H9 (cell line): Measurements from ENCODE around the gene EGFR. TPM values are rescaled to one million over a fixed set of nuclear protein-coding genes. Genes with fewer than 3 reads are reported as not detected.

ENCODE experiments used
- DNase-seq: peaks from one replicate; pipeline ENCODE4 v3.0.0-alpha.2; 2017
- H2AFZ ChIP-seq: one replicate; pipeline ENCODE4 v1.6.1; 2013; ENCODE audit warnings: mild to moderate bottlenecking, low read length, control low read depth, moderate library complexity
- H2AK5ac ChIP-seq: 2 replicates; pipeline ENCODE4 v1.6.1; 2013; ENCODE audit warnings: low read length, control low read depth, mixed read lengths; ENCODE audit not compliant: insufficient read length
- H2BK120ac ChIP-seq: one replicate; pipeline ENCODE4 v1.6.1; 2013; ENCODE audit warnings: low read depth, mild to moderate bottlenecking, low read length, control low read depth, inconsistent platforms; ENCODE audit not compliant: poor library complexity, severe bottlenecking
- H2BK12ac ChIP-seq: 2 replicates; pipeline ENCODE4 v1.6.1; 2013; ENCODE audit warnings: low read length, control low read depth, mixed read lengths, low read depth; ENCODE audit not compliant: insufficient read length
- H2BK15ac ChIP-seq: 2 replicates; pipeline ENCODE4 v1.6.1; 2013; ENCODE audit warnings: low read depth, low read length, control low read depth
- H2BK20ac ChIP-seq: one replicate; pipeline ENCODE4 v1.6.1; 2013; ENCODE audit warnings: low read depth, mild to moderate bottlenecking, low read length, control low read depth, inconsistent platforms; ENCODE audit not compliant: poor library complexity, severe bottlenecking
- H2BK5ac ChIP-seq: 2 replicates; pipeline ENCODE4 v1.6.1; 2013; ENCODE audit warnings: low read length, control low read depth, mixed read lengths; ENCODE audit not compliant: insufficient read length
- H3K14ac ChIP-seq: 2 replicates; pipeline ENCODE4 v1.6.1; 2013; ENCODE audit warnings: low read length, control low read depth; ENCODE audit not compliant: insufficient read depth
- H3K18ac ChIP-seq: 2 replicates; pipeline ENCODE4 v1.6.1; 2013; ENCODE audit warnings: low read depth, mild to moderate bottlenecking, mixed read lengths, low read length, control low read depth; ENCODE audit not compliant: insufficient read length
- H3K23ac ChIP-seq: 2 replicates; pipeline ENCODE4 v1.6.1; 2013; ENCODE audit warnings: low read length, control low read depth, mixed read lengths, low read depth; ENCODE audit not compliant: insufficient read length
- H3K23me2 ChIP-seq: 2 replicates; pipeline ENCODE4 v1.6.1; 2013; ENCODE audit warnings: low read depth, mild to moderate bottlenecking, mixed read lengths, low read length, control low read depth; ENCODE audit not compliant: insufficient read length, poor library complexity, severe bottlenecking
- H3K27ac ChIP-seq: 2 replicates; pipeline ENCODE4 v1.5.1; 2013; ENCODE audit warnings: low read length, control low read depth, mixed read lengths, low read depth; ENCODE audit not compliant: insufficient read length
- H3K27me3 ChIP-seq: 2 replicates; pipeline ENCODE4 v1.6.1; 2013; ENCODE audit warnings: low read length, control low read depth, inconsistent platforms; ENCODE audit not compliant: insufficient read depth
- H3K4ac ChIP-seq: 2 replicates; pipeline ENCODE4 v1.6.1; 2013; ENCODE audit warnings: low read depth, mild to moderate bottlenecking, control low read depth, inconsistent platforms, low read length, moderate library complexity
- H3K4me1 ChIP-seq: 2 replicates; pipeline ENCODE4 v1.6.1; 2013; ENCODE audit warnings: low read length, control low read depth, inconsistent platforms; ENCODE audit not compliant: insufficient read depth
- H3K4me2 ChIP-seq: 2 replicates; pipeline ENCODE4 v1.6.1; 2013; ENCODE audit warnings: low read length, control low read depth, mixed read lengths; ENCODE audit not compliant: insufficient read length, insufficient read depth
- H3K56ac ChIP-seq: 2 replicates; pipeline ENCODE4 v1.6.1; 2013; ENCODE audit warnings: low read depth, mild to moderate bottlenecking, mixed read lengths, low read length, control low read depth; ENCODE audit not compliant: insufficient read length
- H3K79me1 ChIP-seq: 2 replicates; pipeline ENCODE4 v1.6.1; 2013; ENCODE audit warnings: low read depth, mild to moderate bottlenecking, moderate library complexity, low read length, control low read depth, inconsistent platforms; ENCODE audit not compliant: insufficient read depth, poor library complexity, severe bottlenecking
- H3K79me2 ChIP-seq: 2 replicates; pipeline ENCODE4 v1.6.1; 2013; ENCODE audit warnings: low read length, control low read depth, inconsistent platforms; ENCODE audit not compliant: insufficient read depth
- H3K9ac ChIP-seq: 2 replicates; pipeline ENCODE4 v1.6.1; 2013; ENCODE audit warnings: low read length, control low read depth, mixed read lengths; ENCODE audit not compliant: insufficient read length; ENCODE audit errors: extremely low read depth
- H3K9me3 ChIP-seq: one replicate; pipeline ENCODE4 v1.6.1; 2013; ENCODE audit warnings: low read depth, low read length, inconsistent platforms; ENCODE audit not compliant: control insufficient read depth
- H3T11ph ChIP-seq: one replicate; pipeline ENCODE4 v1.6.1; 2013; ENCODE audit warnings: mild to moderate bottlenecking, low read length, control low read depth, inconsistent platforms
- H4K20me1 ChIP-seq: one replicate; pipeline ENCODE4 v1.6.1; 2013; ENCODE audit not compliant: control insufficient read depth, insufficient read length, insufficient read depth
- H4K5ac ChIP-seq: 2 replicates; pipeline ENCODE4 v1.6.1; 2013; ENCODE audit warnings: low read depth, mild to moderate bottlenecking, mixed read lengths, low read length, control low read depth; ENCODE audit not compliant: insufficient read length
- H4K8ac ChIP-seq: replicated peaks from 2 replicates; pipeline ENCODE4 v1.6.1; 2013; ENCODE audit warnings: low read length, control low read depth, mixed read lengths, low read depth; ENCODE audit not compliant: insufficient read length
- H4K91ac ChIP-seq: 2 replicates; pipeline ENCODE4 v1.6.1; 2013; ENCODE audit warnings: low read depth, mild to moderate bottlenecking, moderate library complexity, mixed read lengths, low read length, control low read depth; ENCODE audit not compliant: insufficient read length
- H3K27ac Mint-ChIP-seq, 3 experiments: 2 replicates in 2 of 3; 3 replicates in 1 of 3; pipeline ENCODE4 v1.8.0; 2020 to 2021; ENCODE audit warnings: mixed read lengths in 3 of 3, mild to moderate bottlenecking in 1 of 3, moderate library complexity in 1 of 3
- H3K27me3 Mint-ChIP-seq: 2 replicates; pipeline ENCODE4 v1.8.0; 2021; ENCODE audit warnings: low read depth, mild to moderate bottlenecking, moderate library complexity, mixed read lengths
- H3K36me3 Mint-ChIP-seq, 3 experiments: 2 replicates in 2 of 3; 3 replicates in 1 of 3; pipeline ENCODE4 v1.8.0; 2020 to 2021; ENCODE audit warnings: low read depth in 3 of 3, mixed read lengths in 3 of 3; ENCODE audit not compliant: insufficient read depth in 1 of 3
- H3K4me1 Mint-ChIP-seq, 2 experiments: 2 replicates each; pipeline ENCODE4 v1.8.0; 2020; ENCODE audit warnings: mixed read lengths in 2 of 2
- H3K4me3 Mint-ChIP-seq, 2 experiments: 2 replicates in 1 of 2; 3 replicates in 1 of 2; pipeline ENCODE4 v1.8.0; 2020 to 2021; ENCODE audit warnings: mild to moderate bottlenecking in 2 of 2, mixed read lengths in 2 of 2, moderate library complexity in 1 of 2
- H3K9me3 Mint-ChIP-seq, 2 experiments: 2 replicates in 1 of 2; 3 replicates in 1 of 2; pipeline ENCODE4 v1.8.0; 2020; ENCODE audit warnings: mild to moderate bottlenecking in 2 of 2, mixed read lengths in 2 of 2, moderate library complexity in 1 of 2
- CTCF ChIP-seq: fragments of 200-600 bp; sonication (generic); conservative IDR thresholded peaks from 3 replicates; pipeline ENCODE4 v1.8.0; 2021; ENCODE audit warnings: antibody characterized with exemption, mild to moderate bottlenecking
- WGBS: extraction: QIAGEN DNeasy Blood & Tissue Kit; methylation state at CpG from one replicate; pipeline ENCODE4 v1.1.7; 2013; ENCODE audit warnings: missing lambda C conversion rate, low lambda C conversion rate, mixed read lengths; ENCODE audit not compliant: insufficient read length; ENCODE audit errors: extremely low coverage; 5-methylcytosine and 5-hydroxymethylcytosine counted together
- total RNA-seq: library from RNA; stranded (reverse); gene quantifications from 2 replicates; pipeline ENCODE4 v1.2.1, GENCODE V29; 2021

Gene EGFR
- total RNA-seq, 1 experiment from 2014 or later: 3.3 TPM

- Histone ChIP-seq H2AK5ac (no peak overlapping the region), H3K27ac (no peak overlapping the region), H3K9ac (no peak overlapping the region), H3T11ph (no peak overlapping the region), H3K4me2 (no peak overlapping the region), H4K8ac (no peak overlapping the region), H4K5ac (no peak overlapping the region), H3K56ac (no peak overlapping the region), H3K23me2 (peaks cover 2% of the 10 kb centered on the region), H2BK12ac (no peak overlapping the region), H3K18ac (no peak overlapping the region), H3K79me1 (no peaks in the 10 kb centered on the region), H4K20me1 (no peaks in the 10 kb centered on the region), H3K4me1 (no peaks in the 10 kb centered on the region), H3K4ac (no peak overlapping the region), H3K9me3 (no peaks in the 10 kb centered on the region), H3K27me3 (no peaks in the 10 kb centered on the region), H4K91ac (no peak overlapping the region), H2BK15ac (no peak overlapping the region), H2BK5ac (no peak overlapping the region), H3K14ac (no peak overlapping the region), H3K23ac (no peak overlapping the region), H3K79me2 (no peaks in the 10 kb centered on the region), H2BK20ac (no peak overlapping the region), H2AFZ (no peak overlapping the region), H2BK120ac (no peak overlapping the region)
- no CpG with 5 or more reads among the region's 1 CpG for WGBS
- DNase-seq: no peak
- Mint-ChIP-seq H3K9me3 (no peaks in the 10 kb centered on the region), H3K4me3 (no peak overlapping the region), H3K36me3 (no peaks in the 10 kb centered on the region; a peak in 1 of 7 replicates), H3K4me1 (peaks cover 4% of the 10 kb centered on the region in 2 experiments; a peak in 3 of 4 replicates), H3K27ac (no peak overlapping the region), H3K27me3 (peaks cover 17% of the 10 kb centered on the region)
- TF ChIP-seq CTCF: no peak
Observed at GRCh38 chr7:55247428-55247827, 228.6 kb downstream of the EGFR start.
